Suppressor macrophage treated with lipopolysaccharide for 1 hour (primary cell): ENCODE data around the gene TNC.
A peak's percentile ranks its signal among the peaks of the same experiment; 100 is the strongest.

Experiments
- DNase-seq, 3 donors: peaks; one replicate each; pipeline ENCODE4 v3.0.0-alpha.2; 2020 to 2022

Gene TNC

GRCh38 chr9:115134941-115135340 is 17.0 kb upstream of the TNC start:
- DNase-seq, result no peak

GRCh38 chr9:115133649-115134048 is 15.7 kb upstream of the TNC start:
- DNase-seq, result no peak

GRCh38 chr9:115132648-115133047 is 14.7 kb upstream of the TNC start:
- no peak for DNase-seq

- no peak for DNase-seq
These were observed 12.2 kb upstream of the TNC start for GRCh38 chr9:115130176-115130575.

- peak in 2 of 3 donors; percentile 51 for DNase-seq
These were observed 10.8 kb upstream of the TNC start for GRCh38 chr9:115128726-115129125.

GRCh38 chr9:115127191-115127817 is 9.3 kb upstream of the TNC start:
- DNase-seq, result peak; percentile 65 to 80 (median 65)

GRCh38 chr9:115126404-115126803 is 8.4 kb upstream of the TNC start:
- no peak for DNase-seq

- no peak for DNase-seq
These were observed 5.0 kb upstream of the TNC start for GRCh38 chr9:115122937-115123336.

GRCh38 chr9:115121181-115121580 is 3.2 kb upstream of the TNC start:
- DNase-seq, result no peak

GRCh38 chr9:115118879-115119218 is 892 bp upstream of the TNC start:
- DNase-seq, result peak; percentile 74 to 81 (median 77)

- DNase-seq, result no peak
These were observed 1.3 kb downstream of the TNC start for GRCh38 chr9:115116421-115117284.

GRCh38 chr9:115115924-115116323 is 2.0 kb downstream of the TNC start:
- peak; percentile 79 to 95 (median 94) for DNase-seq

- peak; percentile 45 to 63 (median 62) for DNase-seq
These were observed 2.7 kb downstream of the TNC start for GRCh38 chr9:115115117-115115880.

GRCh38 chr9:115114546-115114945 is 3.4 kb downstream of the TNC start:
- no peak for DNase-seq

GRCh38 chr9:115114084-115114483 is 3.9 kb downstream of the TNC start:
- DNase-seq, result no peak

GRCh38 chr9:115111874-115112273 is 6.1 kb downstream of the TNC start:
- no peak for DNase-seq

- DNase-seq, result no peak
These were observed 8.5 kb downstream of the TNC start for GRCh38 chr9:115109486-115109885.

GRCh38 chr9:115107701-115108100 is 10.3 kb downstream of the TNC start:
- no peak for DNase-seq

- peak in 2 of 3 donors; percentile 17 to 69 for DNase-seq
These were observed 11.3 kb downstream of the TNC start for GRCh38 chr9:115106642-115107041.

- DNase-seq, result no peak
These were observed 12.0 kb downstream of the TNC start for GRCh38 chr9:115106001-115106400.

- no peak for DNase-seq
These were observed 13.0 kb downstream of the TNC start for GRCh38 chr9:115104908-115105307.

- no peak for DNase-seq
These were observed 14.0 kb downstream of the TNC start for GRCh38 chr9:115103746-115104477.

- no peak for DNase-seq
These were observed 18.1 kb downstream of the TNC start for GRCh38 chr9:115099901-115100300.
